ENCODE measurements around the gene EPHB6.

The EPHB6 gene, protein sequence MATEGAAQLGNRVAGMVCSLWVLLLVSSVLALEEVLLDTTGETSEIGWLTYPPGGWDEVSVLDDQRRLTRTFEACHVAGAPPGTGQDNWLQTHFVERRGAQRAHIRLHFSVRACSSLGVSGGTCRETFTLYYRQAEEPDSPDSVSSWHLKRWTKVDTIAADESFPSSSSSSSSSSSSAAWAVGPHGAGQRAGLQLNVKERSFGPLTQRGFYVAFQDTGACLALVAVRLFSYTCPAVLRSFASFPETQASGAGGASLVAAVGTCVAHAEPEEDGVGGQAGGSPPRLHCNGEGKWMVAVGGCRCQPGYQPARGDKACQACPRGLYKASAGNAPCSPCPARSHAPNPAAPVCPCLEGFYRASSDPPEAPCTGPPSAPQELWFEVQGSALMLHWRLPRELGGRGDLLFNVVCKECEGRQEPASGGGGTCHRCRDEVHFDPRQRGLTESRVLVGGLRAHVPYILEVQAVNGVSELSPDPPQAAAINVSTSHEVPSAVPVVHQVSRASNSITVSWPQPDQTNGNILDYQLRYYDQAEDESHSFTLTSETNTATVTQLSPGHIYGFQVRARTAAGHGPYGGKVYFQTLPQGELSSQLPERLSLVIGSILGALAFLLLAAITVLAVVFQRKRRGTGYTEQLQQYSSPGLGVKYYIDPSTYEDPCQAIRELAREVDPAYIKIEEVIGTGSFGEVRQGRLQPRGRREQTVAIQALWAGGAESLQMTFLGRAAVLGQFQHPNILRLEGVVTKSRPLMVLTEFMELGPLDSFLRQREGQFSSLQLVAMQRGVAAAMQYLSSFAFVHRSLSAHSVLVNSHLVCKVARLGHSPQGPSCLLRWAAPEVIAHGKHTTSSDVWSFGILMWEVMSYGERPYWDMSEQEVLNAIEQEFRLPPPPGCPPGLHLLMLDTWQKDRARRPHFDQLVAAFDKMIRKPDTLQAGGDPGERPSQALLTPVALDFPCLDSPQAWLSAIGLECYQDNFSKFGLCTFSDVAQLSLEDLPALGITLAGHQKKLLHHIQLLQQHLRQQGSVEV

GRCh38 chr7:142854372-142855113 lies at the start of gene EPHB6:
Gene EPHB6 (plus strand): TSS chr7:142855076. CDS start chr7:142863228, 8,152 bp downstream.
- TF ChIP-seq ZBTB7A (IDR thresholded peaks at IDR 0.05; ENCODE audit: low read depth) (peak; percentile 81), CREB1 (IDR thresholded peaks at IDR 0.05; ENCODE audit: low read depth) (no peak), NFIC (IDR thresholded peaks at IDR 0.05) (peak; percentile 52; the same call in 1 of the 2 replicates), CEBPB (IDR thresholded peaks at IDR 0.05) (no peak), EP300 (IDR thresholded peaks at IDR 0.05; ENCODE audit: borderline replicate concordance) (0 out of 2 replicates have a peak, but pooled peaks have one; percentile 4), FOXM1 (IDR thresholded peaks at IDR 0.05; ENCODE audit: borderline replicate concordance, low read depth) (no peak), YY1 (IDR thresholded peaks at IDR 0.05; ENCODE audit: low read depth) (no peak), EGR1 (IDR thresholded peaks at IDR 0.05) (no peak), TCF12 (IDR thresholded peaks at IDR 0.05; ENCODE audit: low read depth) (0 out of 2 replicates have a peak, but pooled peaks have one; percentile 21), TAF1 (IDR thresholded peaks at IDR 0.05; ENCODE audit: low read depth) (no peak), TEAD4 (IDR thresholded peaks at IDR 0.05) (no peak)
- TF ChIP-seq, protein P1, sequence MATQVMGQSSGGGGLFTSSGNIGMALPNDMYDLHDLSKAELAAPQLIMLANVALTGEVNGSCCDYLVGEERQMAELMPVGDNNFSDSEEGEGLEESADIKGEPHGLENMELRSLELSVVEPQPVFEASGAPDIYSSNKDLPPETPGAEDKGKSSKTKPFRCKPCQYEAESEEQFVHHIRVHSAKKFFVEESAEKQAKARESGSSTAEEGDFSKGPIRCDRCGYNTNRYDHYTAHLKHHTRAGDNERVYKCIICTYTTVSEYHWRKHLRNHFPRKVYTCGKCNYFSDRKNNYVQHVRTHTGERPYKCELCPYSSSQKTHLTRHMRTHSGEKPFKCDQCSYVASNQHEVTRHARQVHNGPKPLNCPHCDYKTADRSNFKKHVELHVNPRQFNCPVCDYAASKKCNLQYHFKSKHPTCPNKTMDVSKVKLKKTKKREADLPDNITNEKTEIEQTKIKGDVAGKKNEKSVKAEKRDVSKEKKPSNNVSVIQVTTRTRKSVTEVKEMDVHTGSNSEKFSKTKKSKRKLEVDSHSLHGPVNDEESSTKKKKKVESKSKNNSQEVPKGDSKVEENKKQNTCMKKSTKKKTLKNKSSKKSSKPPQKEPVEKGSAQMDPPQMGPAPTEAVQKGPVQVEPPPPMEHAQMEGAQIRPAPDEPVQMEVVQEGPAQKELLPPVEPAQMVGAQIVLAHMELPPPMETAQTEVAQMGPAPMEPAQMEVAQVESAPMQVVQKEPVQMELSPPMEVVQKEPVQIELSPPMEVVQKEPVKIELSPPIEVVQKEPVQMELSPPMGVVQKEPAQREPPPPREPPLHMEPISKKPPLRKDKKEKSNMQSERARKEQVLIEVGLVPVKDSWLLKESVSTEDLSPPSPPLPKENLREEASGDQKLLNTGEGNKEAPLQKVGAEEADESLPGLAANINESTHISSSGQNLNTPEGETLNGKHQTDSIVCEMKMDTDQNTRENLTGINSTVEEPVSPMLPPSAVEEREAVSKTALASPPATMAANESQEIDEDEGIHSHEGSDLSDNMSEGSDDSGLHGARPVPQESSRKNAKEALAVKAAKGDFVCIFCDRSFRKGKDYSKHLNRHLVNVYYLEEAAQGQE (IDR thresholded peaks at IDR 0.05; ENCODE audit: low read depth) = no peak
- TF ChIP-seq, protein P2, sequence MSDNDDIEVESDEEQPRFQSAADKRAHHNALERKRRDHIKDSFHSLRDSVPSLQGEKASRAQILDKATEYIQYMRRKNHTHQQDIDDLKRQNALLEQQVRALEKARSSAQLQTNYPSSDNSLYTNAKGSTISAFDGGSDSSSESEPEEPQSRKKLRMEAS (IDR thresholded peaks at IDR 0.05) = no peak
- TF ChIP-seq, protein P3, sequence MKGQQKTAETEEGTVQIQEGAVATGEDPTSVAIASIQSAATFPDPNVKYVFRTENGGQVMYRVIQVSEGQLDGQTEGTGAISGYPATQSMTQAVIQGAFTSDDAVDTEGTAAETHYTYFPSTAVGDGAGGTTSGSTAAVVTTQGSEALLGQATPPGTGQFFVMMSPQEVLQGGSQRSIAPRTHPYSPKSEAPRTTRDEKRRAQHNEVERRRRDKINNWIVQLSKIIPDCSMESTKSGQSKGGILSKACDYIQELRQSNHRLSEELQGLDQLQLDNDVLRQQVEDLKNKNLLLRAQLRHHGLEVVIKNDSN (IDR thresholded peaks at IDR 0.05) = no peak

- TF ChIP-seq, protein P3 (IDR thresholded peaks at IDR 0.05) = no peak
- no peak for TF ChIP-seq YY1 (IDR thresholded peaks at IDR 0.05; ENCODE audit: low read depth)
Measured at GRCh38 chr7:142805350-142806021, 49.4 kb upstream of the EPHB6 start.

DNA sequence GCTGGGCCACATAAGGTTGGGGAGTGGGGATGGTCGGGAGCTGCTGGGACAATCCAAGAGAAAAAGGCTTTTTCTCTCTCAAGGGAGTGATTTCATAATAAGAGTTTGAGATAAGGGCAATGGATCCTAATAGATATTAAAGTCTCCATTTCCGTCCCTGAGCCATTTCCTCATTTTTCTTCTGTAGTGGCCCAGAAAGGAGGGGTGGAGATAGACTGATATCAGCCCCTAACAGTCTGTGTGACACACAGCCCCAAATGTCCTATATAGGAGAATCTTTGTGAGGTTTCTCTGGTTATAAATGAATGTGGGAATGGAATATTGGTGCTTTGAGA lies 48.9 kb upstream of the EPHB6 start:
- no peak for TF ChIP-seq YY1 (IDR thresholded peaks at IDR 0.05; ENCODE audit: low read depth)
- no peak for TF ChIP-seq CREB1 (IDR thresholded peaks at IDR 0.05; ENCODE audit: low read depth)
- no peak for TF ChIP-seq TAF1 (IDR thresholded peaks at IDR 0.05; ENCODE audit: low read depth)
- TF ChIP-seq, protein P3 (IDR thresholded peaks at IDR 0.05) = no peak
- no peak for TF ChIP-seq CEBPB (IDR thresholded peaks at IDR 0.05)
- no peak for TF ChIP-seq EP300 (IDR thresholded peaks at IDR 0.05; ENCODE audit: borderline replicate concordance)
- TF ChIP-seq, protein P2 (IDR thresholded peaks at IDR 0.05) = no peak
- TF ChIP-seq NFIC (IDR thresholded peaks at IDR 0.05) = no peak
- no peak for TF ChIP-seq TEAD4 (IDR thresholded peaks at IDR 0.05)
- no peak for TF ChIP-seq RAD21 (IDR thresholded peaks at IDR 0.05; ENCODE audit: low read depth)
- TF ChIP-seq EGR1 (IDR thresholded peaks at IDR 0.05) = no peak
- TF ChIP-seq, protein P1 (IDR thresholded peaks at IDR 0.05; ENCODE audit: low read depth) = no peak
- no peak for TF ChIP-seq FOXM1 (IDR thresholded peaks at IDR 0.05; ENCODE audit: borderline replicate concordance, low read depth)
- no peak for TF ChIP-seq TCF12 (IDR thresholded peaks at IDR 0.05; ENCODE audit: low read depth)
- TF ChIP-seq ZBTB7A (IDR thresholded peaks at IDR 0.05; ENCODE audit: low read depth) = no peak

DNA sequence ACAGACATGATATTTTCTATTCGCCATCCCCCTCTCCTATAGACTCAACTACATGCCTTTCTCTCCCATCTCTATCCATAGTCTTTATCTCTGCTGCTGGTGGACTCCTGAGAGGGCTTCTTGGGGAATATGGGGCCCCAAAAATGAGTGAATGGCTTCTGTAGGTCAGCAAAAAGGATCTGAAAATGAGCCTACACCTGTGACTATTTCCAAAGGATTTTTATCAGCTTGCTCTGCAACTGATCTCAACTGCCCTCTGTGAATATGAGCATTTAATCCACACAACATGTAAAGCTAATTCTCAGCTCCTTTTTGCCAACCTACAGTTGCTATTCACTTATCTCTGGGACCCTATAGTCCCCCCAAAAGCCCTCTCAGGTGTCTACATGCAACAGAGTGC lies 47.9 kb upstream of the EPHB6 start:
- TF ChIP-seq YY1 (IDR thresholded peaks at IDR 0.05; ENCODE audit: low read depth) = no peak
- TF ChIP-seq TCF12 (IDR thresholded peaks at IDR 0.05; ENCODE audit: low read depth) = no peak
- no peak for TF ChIP-seq EGR1 (IDR thresholded peaks at IDR 0.05)
- no peak for TF ChIP-seq EP300 (IDR thresholded peaks at IDR 0.05; ENCODE audit: borderline replicate concordance)
- TF ChIP-seq TAF1 (IDR thresholded peaks at IDR 0.05; ENCODE audit: low read depth) = no peak
- TF ChIP-seq TEAD4 (IDR thresholded peaks at IDR 0.05) = no peak
- no peak for TF ChIP-seq CREB1 (IDR thresholded peaks at IDR 0.05; ENCODE audit: low read depth)
- TF ChIP-seq, protein P1 (IDR thresholded peaks at IDR 0.05; ENCODE audit: low read depth) = no peak
- TF ChIP-seq FOXM1 (IDR thresholded peaks at IDR 0.05; ENCODE audit: borderline replicate concordance, low read depth) = no peak
- TF ChIP-seq NFIC (IDR thresholded peaks at IDR 0.05) = no peak
- no peak for TF ChIP-seq RAD21 (IDR thresholded peaks at IDR 0.05; ENCODE audit: low read depth)
- no peak for TF ChIP-seq ZBTB7A (IDR thresholded peaks at IDR 0.05; ENCODE audit: low read depth)
- TF ChIP-seq, protein P3 (IDR thresholded peaks at IDR 0.05) = no peak
- TF ChIP-seq CEBPB (IDR thresholded peaks at IDR 0.05) = no peak
- TF ChIP-seq, protein P2 (IDR thresholded peaks at IDR 0.05) = no peak
